HG03575 (cell line): ENCODE measurements around the gene DTD1.

Source experiments
- ATAC-seq: cut with Tn5 transposase; IDR thresholded peaks from one replicate; pipeline ENCODE4 v1.9.1; 2021; ENCODE audit not compliant: unreplicated experiment, insufficient number of reproducible peaks, low FRiP score; ENCODE audit errors: extremely low read depth

The DTD1 gene

GRCh38 chr20:18650224-18650623 lies 62.4 kb downstream of the DTD1 start:
- ATAC-seq: no peak

- no peak for ATAC-seq
Observed at GRCh38 chr20:18653736-18654447, 66.0 kb downstream of the DTD1 start.

GRCh38 chr20:18654448-18654773 lies 66.6 kb downstream of the DTD1 start:
- ATAC-seq: no peak

GRCh38 chr20:18657575-18657974 lies 69.7 kb downstream of the DTD1 start:
- ATAC-seq: no peak

- ATAC-seq: no peak
Observed at GRCh38 chr20:18662279-18663040, 74.6 kb downstream of the DTD1 start.

- no peak for ATAC-seq
Observed at GRCh38 chr20:18663932-18664331, 76.1 kb downstream of the DTD1 start.

DNA sequence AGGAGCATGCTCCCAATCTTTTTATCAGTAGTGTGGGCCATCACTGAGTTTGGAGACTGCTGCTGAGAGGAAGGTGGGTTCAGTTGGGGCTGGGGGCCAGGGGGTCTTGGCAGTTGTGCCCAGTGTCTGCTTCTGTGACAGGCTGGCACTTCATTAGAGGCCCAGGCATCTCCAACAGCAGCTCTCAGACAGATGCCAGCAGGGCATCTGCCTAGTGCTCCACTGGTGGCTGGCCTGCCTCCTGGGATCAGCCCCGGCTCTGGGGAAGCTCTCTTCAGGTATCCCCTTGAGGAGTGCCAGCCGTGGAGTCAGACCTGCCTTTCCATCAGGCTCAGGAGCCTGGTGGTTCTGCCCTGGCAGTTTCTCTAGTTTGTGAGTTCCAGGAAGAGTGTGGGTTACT lies 77.3 kb downstream of the DTD1 start:
- no peak for ATAC-seq

- no peak for ATAC-seq
Observed at GRCh38 chr20:18666803-18667415, 79.1 kb downstream of the DTD1 start.

DNA sequence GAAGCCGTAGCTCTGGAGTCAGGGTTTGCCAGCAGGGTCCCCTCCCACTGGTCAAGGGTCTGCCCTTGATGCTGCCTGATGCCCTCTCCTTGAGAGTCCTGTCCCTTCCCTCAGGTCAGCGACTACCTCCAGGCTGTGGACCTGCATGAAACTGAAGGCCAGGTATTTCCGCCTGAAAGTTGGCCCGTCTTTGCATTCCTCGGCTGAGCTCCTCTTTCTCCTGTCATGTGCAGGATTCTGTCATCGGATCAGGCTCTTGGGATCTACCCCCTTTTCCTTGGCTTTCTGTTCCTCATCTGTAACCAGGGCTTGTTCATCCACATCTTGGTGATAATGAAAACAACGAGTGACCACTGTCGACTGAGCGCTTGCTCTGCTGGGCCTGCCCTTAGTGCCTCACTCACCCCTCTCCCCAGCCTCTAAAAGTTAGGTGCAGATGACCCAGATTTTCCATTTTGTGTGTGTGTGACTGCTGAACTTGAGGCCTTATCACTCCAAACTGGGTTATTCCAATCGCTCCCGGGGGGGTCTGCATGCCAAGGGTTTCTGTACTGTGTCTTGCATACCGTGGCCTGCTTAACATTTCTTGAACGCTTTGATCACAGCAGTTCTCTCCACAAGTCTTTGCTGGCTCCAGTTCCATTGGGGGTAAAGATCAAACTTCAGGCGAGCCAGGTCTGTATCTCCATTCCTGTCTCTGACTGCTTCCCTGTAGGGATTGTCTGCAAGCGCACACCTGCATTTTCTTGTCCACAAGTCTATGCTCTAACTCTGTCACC lies 81.6 kb downstream of the DTD1 start:
- no peak for ATAC-seq

DNA sequence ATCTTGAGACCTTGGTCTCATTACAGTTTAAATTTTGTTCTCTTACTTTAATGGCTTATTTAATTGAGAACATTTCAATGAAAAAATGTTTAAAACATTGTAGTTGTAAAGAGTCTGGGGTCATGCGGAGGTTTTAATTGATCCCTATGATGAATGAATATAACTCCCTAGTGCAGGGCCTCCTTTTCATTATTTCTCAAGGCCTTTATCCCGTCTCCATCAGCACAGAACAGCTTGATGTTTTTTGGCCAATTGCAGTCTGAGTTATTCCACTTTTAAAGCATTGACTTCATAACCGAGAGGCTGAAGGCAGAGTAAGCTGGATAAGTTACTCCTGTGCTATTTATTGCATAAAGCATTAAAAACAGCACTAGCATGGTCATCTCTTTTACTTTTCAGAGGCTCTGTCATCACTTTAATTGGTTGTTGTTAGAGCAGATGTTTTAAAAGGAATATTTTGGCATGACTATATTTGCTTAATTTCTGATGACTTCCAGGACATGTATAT lies 83.4 kb downstream of the DTD1 start:
- ATAC-seq: no peak

- no peak for ATAC-seq
Observed at GRCh38 chr20:18672834-18673233, 85.0 kb downstream of the DTD1 start.

DNA sequence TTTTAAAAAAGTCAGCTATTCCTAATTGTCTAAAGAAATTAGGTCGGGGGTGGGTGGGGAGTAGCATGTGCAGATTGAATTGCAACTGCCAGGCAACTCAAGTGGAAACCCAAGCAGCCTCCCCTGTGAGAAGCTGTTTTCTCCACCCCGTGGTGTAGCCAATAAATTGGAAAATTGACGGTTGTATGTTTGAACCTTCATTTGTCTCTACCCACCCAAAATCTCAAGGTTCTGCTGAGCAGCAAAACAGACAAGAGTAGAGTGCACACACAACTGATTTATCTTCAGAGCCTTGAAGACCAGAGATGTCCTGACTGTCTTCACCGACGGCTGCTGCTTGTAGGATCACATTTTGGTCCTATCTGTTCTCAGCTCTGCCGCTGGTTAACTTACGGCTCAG lies 88.5 kb downstream of the DTD1 start:
- ATAC-seq: no peak

GRCh38 chr20:18677126-18677525 lies 89.3 kb downstream of the DTD1 start:
- no peak for ATAC-seq

DNA sequence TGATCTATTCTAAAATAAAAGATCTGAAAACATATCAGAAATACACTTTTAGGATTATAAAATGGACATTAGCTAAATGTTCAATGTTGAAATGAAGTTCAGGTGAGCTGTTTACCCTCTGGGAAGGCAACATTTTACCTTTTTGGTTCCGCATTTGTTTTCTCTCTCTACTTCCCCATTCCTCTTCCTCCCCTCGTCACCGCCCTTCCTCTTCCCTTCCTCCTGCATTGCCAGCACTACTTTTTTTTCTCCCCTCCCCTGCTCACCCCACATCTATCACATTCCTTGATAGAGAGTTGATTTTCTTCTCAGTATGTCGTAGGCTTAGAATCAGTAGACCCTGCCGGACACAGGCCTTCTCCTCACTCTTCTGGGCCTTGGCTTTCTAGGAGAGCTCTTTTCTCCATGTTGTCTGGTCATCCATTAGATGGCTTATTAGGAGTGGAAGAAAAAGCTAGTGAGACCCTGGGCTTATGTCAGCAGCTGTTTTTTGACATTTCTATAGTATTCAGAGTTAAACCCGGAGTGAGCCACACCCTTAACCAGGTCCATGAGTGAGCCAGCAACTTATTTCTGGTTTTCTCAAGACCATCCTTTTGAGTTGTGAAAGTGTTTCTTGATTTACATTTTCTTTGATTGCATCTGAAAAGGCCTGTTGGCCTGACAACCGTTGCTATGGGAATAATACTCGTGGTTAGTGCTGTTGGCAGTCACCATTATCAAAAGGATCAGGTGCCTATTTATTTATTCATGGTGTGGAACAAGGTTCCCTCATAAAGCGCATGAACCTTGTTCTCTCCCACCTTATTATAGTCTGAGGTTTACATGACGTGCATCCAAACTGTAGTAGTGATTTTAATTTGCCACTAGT lies 90.9 kb downstream of the DTD1 start:
- ATAC-seq: no peak

DNA sequence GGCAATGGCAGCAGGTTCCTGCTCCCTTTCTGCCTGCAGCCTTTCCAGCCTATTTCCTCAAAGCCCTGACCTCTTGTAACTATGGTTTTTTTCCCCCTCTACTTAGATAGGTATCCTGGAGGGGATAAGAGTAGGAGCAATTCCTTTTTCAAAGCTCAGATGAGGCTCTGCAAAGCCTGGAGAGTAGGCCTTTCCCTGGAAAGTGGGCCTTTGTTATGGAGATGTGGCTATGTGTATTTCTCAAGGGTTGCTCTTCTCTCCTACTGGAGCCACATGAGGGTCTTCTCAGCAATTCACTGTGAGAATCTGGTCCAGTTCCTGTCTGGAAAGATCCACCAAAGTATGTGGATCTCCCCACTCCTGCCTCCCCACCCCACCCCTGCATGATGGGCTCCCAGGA lies 96.0 kb downstream of the DTD1 start:
- ATAC-seq: no peak

DNA sequence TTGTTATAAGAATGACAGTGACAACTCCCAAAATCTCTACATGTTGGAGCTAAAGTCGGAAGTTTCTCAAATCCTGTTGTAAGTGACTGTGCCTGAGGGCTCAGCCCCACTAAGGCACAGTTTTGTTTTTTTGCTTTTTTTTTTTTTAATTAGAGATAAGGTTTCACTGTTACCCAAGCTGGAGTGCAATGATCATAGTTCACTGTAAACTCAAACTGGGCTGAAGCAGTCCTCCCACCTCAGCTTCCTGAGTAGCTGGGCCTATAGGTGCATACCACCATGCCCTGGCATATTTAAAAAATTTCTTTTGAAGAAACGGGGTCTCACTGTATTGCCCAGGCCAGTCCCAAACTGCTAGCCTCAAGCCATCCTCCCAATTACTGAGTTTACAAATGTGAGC lies 96.9 kb downstream of the DTD1 start:
- no peak for ATAC-seq

DNA sequence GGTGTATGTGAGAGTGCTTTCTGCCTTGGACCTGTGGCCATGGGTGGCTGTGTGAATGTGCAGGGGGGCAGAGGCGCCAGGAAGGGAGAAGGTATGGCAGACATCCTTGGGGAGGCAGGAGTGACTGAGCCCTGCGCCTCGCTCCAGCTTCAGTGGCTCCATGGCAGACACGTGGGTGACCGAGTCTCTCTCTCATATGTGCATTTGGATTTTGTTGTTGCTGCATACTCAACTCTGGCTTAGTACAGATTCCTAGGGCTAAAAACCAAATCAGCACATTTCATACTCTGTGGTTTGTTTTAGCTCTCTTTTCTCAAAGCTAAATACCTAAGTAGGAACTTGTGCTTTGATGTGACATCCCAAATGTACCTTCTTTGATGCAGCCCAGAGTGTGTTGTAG lies 97.6 kb downstream of the DTD1 start:
- ATAC-seq: no peak

DNA sequence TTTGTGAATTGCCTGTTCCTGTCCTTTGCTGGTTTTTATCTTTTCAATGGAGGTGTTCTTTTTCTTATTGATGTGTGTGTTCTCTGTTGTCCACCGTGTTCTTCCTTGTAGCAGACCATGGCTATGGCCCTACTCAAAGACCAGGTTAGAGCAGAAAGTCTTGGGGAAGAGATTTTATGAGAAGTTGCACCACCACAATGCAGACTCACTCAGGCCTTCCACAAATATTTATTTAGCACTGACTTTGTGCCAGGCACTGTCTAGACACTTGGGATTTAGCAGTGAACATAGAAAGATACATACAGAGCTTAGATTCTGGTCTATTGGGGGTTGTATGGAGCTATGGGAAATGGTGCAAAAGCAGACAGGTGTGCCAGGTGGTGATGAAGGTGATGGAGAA lies 98.8 kb downstream of the DTD1 start:
- no peak for ATAC-seq

DNA sequence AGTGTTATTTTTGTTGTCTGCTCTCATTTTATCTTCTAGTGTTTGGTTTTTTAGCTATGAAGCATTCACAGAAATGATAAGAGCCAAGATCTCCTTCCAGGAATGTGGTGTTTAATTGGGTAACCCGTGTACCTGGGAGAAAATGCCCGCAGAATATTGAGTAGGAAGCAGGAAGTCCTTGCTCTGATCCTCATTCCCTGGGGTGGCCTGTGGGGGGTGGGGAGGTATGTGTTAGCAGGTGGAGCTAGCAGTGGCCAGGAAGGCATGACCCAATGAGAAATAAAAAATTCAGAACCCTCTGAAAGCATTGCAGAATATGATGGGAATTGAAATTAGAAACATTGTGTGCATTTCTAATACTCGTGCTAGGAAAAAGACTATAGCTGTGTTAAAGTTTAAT lies 100.8 kb downstream of the DTD1 start:
- no peak for ATAC-seq
